GM19463 (cell line): ENCODE results near the gene RNF114.
"Not testable (repeated sequence)": the region's sequence is repeated elsewhere in the genome, so short reads cannot be mapped to it uniquely, and the experiment has no call there.

ENCODE experiments used
- ATAC-seq: cut with Tn5 transposase; IDR thresholded peaks from one replicate; pipeline ENCODE4 v1.9.1; 2021; ENCODE audit warnings: mild to moderate bottlenecking, moderate library complexity; ENCODE audit not compliant: unreplicated experiment

Gene RNF114

GRCh38 chr20:49984426-49985153 is 48.4 kb downstream of the RNF114 start:
- ATAC-seq: no peak

GRCh38 chr20:49985157-49985556 is 49.0 kb downstream of the RNF114 start:
- no peak for ATAC-seq

GRCh38 chr20:49985617-49986016 is 49.4 kb downstream of the RNF114 start:
- ATAC-seq: no peak

GRCh38 chr20:49986049-49986448 is 49.9 kb downstream of the RNF114 start:
- no peak for ATAC-seq

GRCh38 chr20:49987015-49987867 is 51.0 kb downstream of the RNF114 start:
- no peak for ATAC-seq

GRCh38 chr20:49987868-49988690 is 51.9 kb downstream of the RNF114 start:
- ATAC-seq: no peak

GRCh38 chr20:49989234-49990065 is 53.3 kb downstream of the RNF114 start:
- ATAC-seq: no peak

GRCh38 chr20:49990271-49990720 is 54.1 kb downstream of the RNF114 start:
- no peak for ATAC-seq

- no peak for ATAC-seq
Measured at GRCh38 chr20:49993301-49993751, 57.1 kb downstream of the RNF114 start.

GRCh38 chr20:49995586-49995985 is 59.4 kb downstream of the RNF114 start:
- no peak for ATAC-seq

- not testable (repeated sequence) for ATAC-seq
Measured at GRCh38 chr20:49998478-49999188, 62.4 kb downstream of the RNF114 start.

- peak; percentile 84 for ATAC-seq
Measured at GRCh38 chr20:49999329-49999728, 63.1 kb downstream of the RNF114 start.

- ATAC-seq: not testable (repeated sequence)
Measured at GRCh38 chr20:50000548-50001222, 64.5 kb downstream of the RNF114 start.

- no peak for ATAC-seq
Measured at GRCh38 chr20:50001784-50002311, 65.7 kb downstream of the RNF114 start.

GRCh38 chr20:50003253-50003656 is 67.1 kb downstream of the RNF114 start:
- no peak for ATAC-seq
